H1 (cell line): ENCODE results near the gene STEAP2. TPM values are rescaled to one million over a fixed set of nuclear protein-coding genes. Genes with fewer than 3 reads are reported as not detected.

ENCODE experiments used
- RAD21 ChIP-seq, 2 experiments: IDR thresholded peaks in 1 of 2; conservative IDR thresholded peaks in 1 of 2; 2 replicates each; pipeline ENCODE4 v1.6.1; 2011; ENCODE audit warnings: low read depth in 2 of 2, low read length in 2 of 2, improper control_type of control experiment in 1 of 2, inconsistent platforms in 1 of 2, mild to moderate bottlenecking in 1 of 2, moderate library complexity in 1 of 2
- polyA plus RNA-seq, 7 experiments: library from polyadenylated mRNA; depleted of rRNA in 3 of 7; stranded (reverse) in 5 of 7; unstranded in 2 of 7; fragments of >200 nt in 5 of 7; fragments of 200-250 nt in 2 of 7; gene quantifications; 1 replicate in 5 of 7; 2 replicates in 1 of 7; 4 replicates in 1 of 7; pipeline versions ENCODE4 v1.2.1 to v1.2.3, GENCODE V29; 2011 to 2013; ENCODE audit warnings: missing spikeins in 2 of 7, mixed read lengths in 2 of 7
- total RNA-seq: library from RNA; stranded (reverse); fragmentation: NEBNext Ultra II Directional; extraction: Animal tissue kit (Norgen Biotek cat#: 25700); gene quantifications from 2 replicates; pipeline ENCODE4 v1.2.1, GENCODE V29; 2021

The STEAP2 gene
- total and polyA plus RNA-seq, 2 of the 8 experiments (the other 6 are each of a cell fraction or from before 2014, with no cell fraction given), result 13.4 to 18.4 TPM

GRCh38 chr7:90239625-90240228 is 28.2 kb downstream of the STEAP2 start (continued):
- TF ChIP-seq RAD21 (IDR thresholded peaks at IDR 0.05 in 1 of 2, conservative IDR thresholded peaks at IDR 0.05 in 1 of 2; ENCODE audit: low read depth in 2 of 2, low read length in 2 of 2), result no peak
